Neural cell (in vitro differentiated cells): ENCODE results near the gene XPNPEP3. TPM values are rescaled to one million over a fixed set of nuclear protein-coding genes. Genes with fewer than 3 reads are reported as not detected.

Experiments
- H2AFZ ChIP-seq: fragments of 200-600, 300-800 bp; sonication (generic), shearing (Covaris generic); 2 replicates; pipeline ENCODE4 v1.6.0; 2014; ENCODE audit warnings: low read depth, mild to moderate bottlenecking, antibody characterized with exemption, low read length, moderate library complexity
- H3F3A ChIP-seq: fragments of 200-600 bp; shearing (Covaris generic); 2 replicates; pipeline ENCODE4 v1.6.1; 2016; ENCODE audit warnings: mild to moderate bottlenecking, moderate library complexity, mixed read lengths, antibody characterized with exemption, low read length; ENCODE audit not compliant: insufficient read depth, poor library complexity, severe bottlenecking
- H3K27ac ChIP-seq: fragments of 200-600, 300-800 bp; sonication (generic), shearing (Covaris generic); 2 replicates; pipeline ENCODE4 v1.5.1; 2014; ENCODE audit warnings: mild to moderate bottlenecking, low read length, moderate library complexity
- H3K27me3 ChIP-seq: fragments of 300-800, 200-600 bp; sonication (generic), shearing (Covaris generic); 2 replicates; pipeline ENCODE4 v1.6.0; 2014; ENCODE audit warnings: mild to moderate bottlenecking, low read depth, low read length, moderate library complexity; ENCODE audit not compliant: insufficient read depth
- H3K36me3 ChIP-seq: fragments of 300-800, 200-600 bp; sonication (generic), shearing (Covaris generic); 2 replicates; pipeline ENCODE4 v1.5.1; 2014; ENCODE audit warnings: mild to moderate bottlenecking, antibody characterized with exemption, low read length, moderate library complexity; ENCODE audit not compliant: insufficient read depth
- H3K4me2 ChIP-seq: fragments of 300-800, 200-600 bp; sonication (generic), shearing (Covaris generic); 2 replicates; pipeline ENCODE4 v1.6.0; 2014; ENCODE audit warnings: mild to moderate bottlenecking, low read length
- H3K4me3 ChIP-seq: fragments of 300-800, 200-600 bp; sonication (generic), shearing (Covaris generic); 2 replicates; pipeline ENCODE4 v1.5.1; 2014; ENCODE audit warnings: mild to moderate bottlenecking, low read length, moderate library complexity
- H3K79me2 ChIP-seq: fragments of 200-600 bp; shearing (Covaris generic); replicated peaks from 2 replicates; pipeline ENCODE4 v1.6.0; 2014; ENCODE audit warnings: mild to moderate bottlenecking, low read length, moderate library complexity; ENCODE audit not compliant: insufficient read depth
- H3K9ac ChIP-seq: fragments of 300-800, 200-600 bp; sonication (generic), shearing (Covaris generic); 2 replicates; pipeline ENCODE4 v1.6.1; 2016; ENCODE audit warnings: mild to moderate bottlenecking, low read length, mixed read lengths
- H3K9me2 ChIP-seq: fragments of 200-600 bp; shearing (Covaris generic); 2 replicates; pipeline ENCODE4 v1.6.1; 2016; ENCODE audit warnings: mild to moderate bottlenecking, low read length, mixed read lengths; ENCODE audit not compliant: insufficient read depth
- H3K9me3 ChIP-seq: fragments of 200-600, 300-800 bp; sonication (generic), shearing (Covaris generic); 2 replicates; pipeline ENCODE4 v1.6.1; 2016; ENCODE audit warnings: mild to moderate bottlenecking, mixed run types, low read length, moderate library complexity, mixed read lengths
- H4K20me1 ChIP-seq: fragments of 200-600 bp; shearing (Covaris generic); 2 replicates; pipeline ENCODE4 v1.6.1; 2016; ENCODE audit warnings: mild to moderate bottlenecking, mixed run types; ENCODE audit not compliant: insufficient read depth
- CTCF ChIP-seq: fragments of 450-650 bp; IDR thresholded peaks from 2 replicates; pipeline ENCODE4 v1.5.1; 2014; ENCODE audit warnings: antibody characterized with exemption, mild to moderate bottlenecking, moderate library complexity; ENCODE audit not compliant: poor library complexity, severe bottlenecking
- EP300 ChIP-seq: fragments of 450-650 bp; conservative IDR thresholded peaks from 2 replicates; pipeline ENCODE4 v1.6.1; 2014; ENCODE audit warnings: antibody characterized with exemption, mild to moderate bottlenecking, moderate library complexity; ENCODE audit not compliant: poor library complexity, severe bottlenecking
- EZH2 ChIP-seq: fragments of 200-600, 300-800 bp; shearing (Covaris generic), sonication (generic); IDR thresholded peaks from 2 replicates; pipeline ENCODE4 v1.6.1; 2014; ENCODE audit warnings: antibody characterized with exemption, low read length, borderline replicate concordance, mild to moderate bottlenecking; ENCODE audit not compliant: insufficient read depth, poor library complexity, severe bottlenecking
- MXI1 ChIP-seq: fragments of 450-650 bp; conservative IDR thresholded peaks from 2 replicates; pipeline ENCODE4 v1.6.1; 2014; ENCODE audit warnings: antibody characterized with exemption, mild to moderate bottlenecking; ENCODE audit not compliant: poor library complexity, severe bottlenecking
- POLR2AphosphoS5 ChIP-seq: IDR thresholded peaks from 2 replicates; pipeline ENCODE4 v1.6.1; 2012
- RAD21 ChIP-seq: fragments of 450-650 bp; conservative IDR thresholded peaks from 2 replicates; pipeline ENCODE4 v1.6.1; 2014; ENCODE audit warnings: antibody characterized with exemption, mild to moderate bottlenecking, moderate library complexity
- REST ChIP-seq: IDR thresholded peaks from 2 replicates; pipeline ENCODE4 v1.6.1; 2012; ENCODE audit warnings: borderline replicate concordance
- SMC3 ChIP-seq: fragments of 450-650 bp; conservative IDR thresholded peaks from 2 replicates; pipeline ENCODE4 v1.6.1; 2014; ENCODE audit warnings: antibody characterized with exemption, mild to moderate bottlenecking, moderate library complexity; ENCODE audit not compliant: poor library complexity
- TAF1 ChIP-seq: IDR thresholded peaks from 2 replicates; pipeline ENCODE4 v1.6.1; 2012; ENCODE audit warnings: low read depth
- polyA plus RNA-seq: library from polyadenylated mRNA; depleted of rRNA; stranded (reverse); fragments of >200 nt; gene quantifications from 2 replicates; pipeline ENCODE4 v1.2.3, GENCODE V29; 2014

Gene XPNPEP3
- polyA plus RNA-seq, 1 donor from 2014 or later, result 5.2 TPM

GRCh38 chr22:40951795-40952605 lies 95.1 kb downstream of the XPNPEP3 start:
- no peaks in the 10 kb centered on the region for H3K9me3 ChIP-seq
- H3K27me3 ChIP-seq, result no peaks in the 10 kb centered on the region
- peak overlapping the region; percentile 95 for H3K27ac ChIP-seq
- peaks cover 46% of the 10 kb centered on the region for H3K79me2 ChIP-seq
- H3F3A ChIP-seq, result no peaks in the 10 kb centered on the region
- H3K9me2 ChIP-seq, result no peaks in the 10 kb centered on the region
- TF ChIP-seq CTCF (no peak), EZH2 (no peak), REST (peak; percentile 28), RAD21 (peak; percentile 27), TAF1 (no peak), POLR2AphosphoS5 (peak; percentile 25), MXI1 (peak; percentile 67), EP300 (no peak), SMC3 (no peak)
- H3K4me3 ChIP-seq, result peak overlapping the region; percentile 86
- peak overlapping the region; percentile 95 for H3K9ac ChIP-seq
- peak overlapping the region; percentile 85 for H3K4me2 ChIP-seq
- H2AFZ ChIP-seq, result peak overlapping the region; percentile 92
- H3K36me3 ChIP-seq, result no peaks in the 10 kb centered on the region
- no peaks in the 10 kb centered on the region for H4K20me1 ChIP-seq

GRCh38 chr22:40953471-40953870 lies 96.5 kb downstream of the XPNPEP3 start:
- Histone ChIP-seq H3F3A (no peaks in the 10 kb centered on the region), H3K79me2 (peaks cover 52% of the 10 kb centered on the region), H3K27me3 (no peaks in the 10 kb centered on the region), H3K4me3 (peak overlapping the region; percentile 86), H2AFZ (no peak overlapping the region), H4K20me1 (no peaks in the 10 kb centered on the region), H3K9ac (no peak overlapping the region), H3K36me3 (no peaks in the 10 kb centered on the region), H3K9me3 (no peaks in the 10 kb centered on the region), H3K27ac (no peak overlapping the region), H3K9me2 (no peaks in the 10 kb centered on the region), H3K4me2 (peak overlapping the region; percentile 39)
- TF ChIP-seq RAD21, result no peak
- TF ChIP-seq POLR2AphosphoS5, result no peak
- no peak for TF ChIP-seq EP300
- TF ChIP-seq CTCF, result no peak
- TF ChIP-seq SMC3, result no peak
- TF ChIP-seq MXI1, result no peak
- TF ChIP-seq TAF1, result no peak
- no peak for TF ChIP-seq REST
- TF ChIP-seq EZH2, result no peak
